ENCODE data around the gene AKAP13. TPM values are rescaled to one million over a fixed set of nuclear protein-coding genes. Genes with fewer than 3 reads are reported as not detected.

AKAP13 gene
- total RNA-seq, 1 donor from 2014 or later = 78.9 TPM

DNA sequence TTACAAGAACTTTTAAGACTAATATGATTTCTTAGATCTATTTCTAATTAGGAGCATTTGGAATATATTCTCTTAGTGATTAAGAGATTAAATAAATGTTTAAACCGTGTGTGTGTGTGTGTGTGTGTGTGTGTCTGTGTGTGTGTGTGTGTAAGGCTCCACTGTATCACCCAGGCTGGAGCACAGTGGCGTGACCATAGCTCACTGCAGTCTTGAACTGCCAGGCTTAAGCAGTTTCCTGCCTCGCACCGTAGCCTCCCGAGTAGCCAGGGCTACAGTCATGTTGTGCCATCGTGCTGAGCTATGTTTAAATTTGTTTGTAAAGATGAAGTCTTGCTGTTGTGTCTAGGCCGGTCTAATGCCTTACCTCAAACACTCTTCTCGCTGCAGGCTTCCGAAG is 305.0 kb downstream of the AKAP13 start:
- peaks cover 30% of the 10 kb centered on the region for H3K36me3 Mint-ChIP-seq (ENCODE audit: low read depth)

DNA sequence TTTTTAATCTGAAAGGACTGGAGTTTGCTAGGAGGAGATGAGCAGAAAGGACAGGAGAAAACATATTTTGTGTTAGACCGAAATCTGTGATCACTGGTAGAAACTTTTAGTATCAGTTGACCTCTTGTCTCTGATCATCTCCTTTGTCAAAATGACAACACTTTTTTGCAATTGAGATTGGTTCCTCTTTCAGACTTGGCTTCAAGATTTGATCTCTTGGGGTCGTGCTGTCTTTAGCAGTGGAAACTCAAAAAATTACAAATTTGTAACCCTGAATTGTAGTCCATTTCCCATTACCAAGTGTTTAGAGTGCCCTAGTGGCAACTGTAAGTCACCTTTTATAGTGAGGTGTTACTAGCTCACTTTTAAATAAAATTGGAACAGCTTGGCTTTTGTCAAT is 306.9 kb downstream of the AKAP13 start:
- DNase-seq (ENCODE audit: low spot score) = no peak
- Mint-ChIP-seq H3K4me3 (no peak overlapping the region), H3K9me3 (no peaks in the 10 kb centered on the region), H3K36me3 (ENCODE audit: low read depth) (peaks cover 26% of the 10 kb centered on the region), H3K27me3 (ENCODE audit: insufficient read depth) (no peaks in the 10 kb centered on the region), H3K27ac (peak overlapping the region; percentile 81), H3K4me1 (ENCODE audit: low read depth) (peaks cover 60% of the 10 kb centered on the region)
- intact Hi-C loops (cut with micrococcal nuclease) = no loop called here

More for the DNA sequence above, 305.0 kb downstream of the AKAP13 start:
- intact Hi-C loops (cut with micrococcal nuclease) = no loop called here
- Mint-ChIP-seq H3K27me3 (ENCODE audit: insufficient read depth) (no peaks in the 10 kb centered on the region), H3K27ac (no peak overlapping the region), H3K9me3 (no peaks in the 10 kb centered on the region), H3K4me3 (no peak overlapping the region), H3K4me1 (ENCODE audit: low read depth) (peaks cover 40% of the 10 kb centered on the region)
- DNase-seq (ENCODE audit: low spot score) = no peak

DNA sequence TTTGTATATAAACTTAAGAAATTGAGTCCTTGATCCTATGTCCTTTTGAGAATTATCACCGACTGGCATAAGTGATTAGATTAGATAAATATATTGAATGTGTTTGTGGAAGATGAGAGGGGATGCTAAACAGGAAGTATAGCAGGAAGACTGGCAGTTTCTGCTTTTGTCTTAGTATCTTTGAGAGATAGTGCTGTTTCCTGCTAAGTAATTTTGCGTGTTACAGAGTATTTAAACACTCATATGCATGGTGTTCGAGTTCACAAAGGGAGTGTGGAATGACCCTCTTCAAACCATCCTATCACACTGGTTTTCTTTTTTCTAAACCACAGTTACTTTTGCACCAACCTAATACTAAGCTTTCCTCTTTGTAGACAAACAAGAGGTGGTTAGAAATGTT is 308.3 kb downstream of the AKAP13 start:
- H3K4me3 Mint-ChIP-seq = peak overlapping the region; percentile 96
- peaks cover 34% of the 10 kb centered on the region for H3K36me3 Mint-ChIP-seq (ENCODE audit: low read depth)
- H3K4me1 Mint-ChIP-seq (ENCODE audit: low read depth) = peaks cover 73% of the 10 kb centered on the region
- H3K27ac Mint-ChIP-seq = peak overlapping the region; percentile 100
- no peaks in the 10 kb centered on the region for H3K9me3 Mint-ChIP-seq
- H3K27me3 Mint-ChIP-seq (ENCODE audit: insufficient read depth) = no peaks in the 10 kb centered on the region
- intact Hi-C loops (cut with micrococcal nuclease) = loop anchor here (1.0 kb wide), 2 partner anchors 36 to 39 kb away; no protein-coding TSS in a partner anchor
- no peak for DNase-seq (ENCODE audit: low spot score)

DNA sequence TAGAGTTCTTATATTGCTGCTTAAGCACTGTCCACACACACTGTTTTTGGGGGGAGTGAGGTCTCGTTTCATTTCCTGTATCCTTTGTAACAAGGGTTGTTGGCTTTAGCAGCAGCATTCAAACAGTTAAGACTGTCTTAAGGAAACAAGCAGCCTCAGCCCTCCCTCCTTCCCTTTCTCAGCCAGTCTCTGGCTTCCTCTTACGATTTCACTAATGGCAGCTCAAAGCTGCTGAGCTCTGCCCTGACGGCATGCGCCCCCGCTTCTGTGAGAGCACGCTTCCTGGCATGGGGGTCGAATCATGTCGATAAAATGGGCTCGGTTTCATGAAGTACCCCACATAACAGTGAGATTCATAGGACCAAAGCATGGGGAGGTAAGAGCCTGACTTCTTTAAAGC is 309.3 kb downstream of the AKAP13 start:
- no peaks in the 10 kb centered on the region for H3K27me3 Mint-ChIP-seq (ENCODE audit: insufficient read depth)
- peak overlapping the region; percentile 100 for H3K27ac Mint-ChIP-seq
- H3K9me3 Mint-ChIP-seq = no peaks in the 10 kb centered on the region
- intact Hi-C loops (cut with micrococcal nuclease) = loop anchor here (1.0 to 5.0 kb wide), 8 partner anchors 13 to 277 kb away; no protein-coding TSS in a partner anchor
- DNase-seq (ENCODE audit: low spot score) = peak; percentile 56
- peak overlapping the region; percentile 96 for H3K4me3 Mint-ChIP-seq
- peaks cover 31% of the 10 kb centered on the region for H3K36me3 Mint-ChIP-seq (ENCODE audit: low read depth)
- peaks cover 73% of the 10 kb centered on the region for H3K4me1 Mint-ChIP-seq (ENCODE audit: low read depth)

DNA sequence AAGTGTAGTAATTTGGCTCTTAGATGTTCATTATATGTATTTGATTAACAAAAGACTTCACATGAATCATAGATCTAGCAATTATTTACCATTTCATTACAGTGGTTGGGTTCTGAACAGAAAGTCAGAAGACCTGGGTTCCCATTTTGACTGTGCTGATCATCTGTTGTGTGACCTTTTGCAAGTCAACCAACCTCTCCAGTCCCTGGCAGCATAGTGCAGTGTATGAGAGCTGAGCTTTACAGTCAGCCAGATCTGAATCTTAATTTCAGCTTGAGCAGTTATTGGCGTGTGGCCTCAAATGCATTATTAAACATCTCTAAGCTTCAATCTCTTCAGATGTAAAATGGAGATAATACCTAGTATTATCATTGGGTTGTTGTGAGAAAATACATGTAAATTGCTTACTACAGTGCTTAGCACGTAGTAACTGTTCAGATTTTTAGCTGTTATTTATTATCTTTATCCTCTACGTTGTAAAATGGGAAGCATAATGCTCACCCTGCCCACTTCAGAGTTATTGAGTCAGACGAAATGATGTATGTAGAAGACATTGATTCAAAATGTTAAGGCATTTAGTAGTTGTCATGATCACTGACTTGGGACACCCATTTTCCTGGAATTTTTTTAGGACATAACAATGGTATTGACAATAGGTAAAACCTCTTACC is 310.3 kb downstream of the AKAP13 start:
- peak; percentile 37 for DNase-seq (ENCODE audit: low spot score)
- peak overlapping the region; percentile 100 for H3K27ac Mint-ChIP-seq
- H3K4me3 Mint-ChIP-seq = peak overlapping the region; percentile 96
- no peaks in the 10 kb centered on the region for H3K27me3 Mint-ChIP-seq (ENCODE audit: insufficient read depth)
- H3K4me1 Mint-ChIP-seq (ENCODE audit: low read depth) = peaks cover 73% of the 10 kb centered on the region
- H3K9me3 Mint-ChIP-seq = no peaks in the 10 kb centered on the region
- intact Hi-C loops (cut with micrococcal nuclease) = loop anchor here (1.0 to 5.0 kb wide), 6 partner anchors 12 to 278 kb away; no protein-coding TSS in a partner anchor
- peaks cover 39% of the 10 kb centered on the region for H3K36me3 Mint-ChIP-seq (ENCODE audit: low read depth)

DNA sequence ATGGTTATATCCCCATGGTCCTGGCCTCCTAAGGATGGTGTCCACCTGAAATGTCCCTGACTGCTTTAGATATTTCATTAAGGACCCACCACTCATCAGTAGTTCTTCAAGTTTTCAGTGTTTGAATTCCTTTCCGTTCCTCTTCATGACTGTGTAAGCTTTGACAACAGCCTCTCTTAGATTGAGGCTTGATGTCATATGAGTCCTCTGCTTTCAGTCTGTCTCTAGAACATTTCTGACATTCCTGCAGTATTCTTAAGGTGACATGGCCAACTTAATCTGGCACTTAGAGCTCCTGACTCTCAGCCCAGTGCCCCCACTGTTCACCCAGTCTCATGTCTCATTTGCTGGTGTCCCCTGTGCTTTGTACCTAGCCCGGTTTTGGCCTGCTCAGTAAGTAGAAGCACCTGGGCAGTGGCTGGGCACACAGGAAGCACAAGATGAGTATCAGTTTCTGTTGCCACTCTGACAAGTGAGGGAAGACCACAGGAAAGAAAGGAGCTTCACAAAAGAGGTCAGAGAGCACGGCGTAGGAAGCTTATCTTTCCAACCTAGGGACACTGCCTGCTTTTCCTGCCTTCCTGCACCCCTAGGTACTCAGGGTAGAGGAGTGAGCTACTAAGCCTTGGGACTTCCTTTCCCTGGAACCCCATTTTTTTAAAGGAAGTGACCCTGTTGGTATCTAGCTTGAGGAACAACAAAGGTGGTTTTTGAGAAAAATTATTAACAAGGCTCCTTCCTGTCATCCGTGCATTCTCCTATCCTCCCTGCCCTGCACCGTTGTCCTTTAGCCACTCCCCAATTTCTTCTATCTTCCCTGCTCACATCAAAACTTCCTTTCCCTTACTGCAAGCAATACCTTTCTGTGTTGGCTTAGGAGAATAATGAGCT is 311.2 kb downstream of the AKAP13 start:
- no peaks in the 10 kb centered on the region for H3K9me3 Mint-ChIP-seq
- no peaks in the 10 kb centered on the region for H3K27me3 Mint-ChIP-seq (ENCODE audit: insufficient read depth)
- intact Hi-C loops (cut with micrococcal nuclease) = loop anchor here (5.0 kb wide), 2 partner anchors 149 to 279 kb away; no protein-coding TSS in a partner anchor
- peak; percentile 24 for DNase-seq (ENCODE audit: low spot score)
- H3K36me3 Mint-ChIP-seq (ENCODE audit: low read depth) = peaks cover 37% of the 10 kb centered on the region
- H3K27ac Mint-ChIP-seq = peak overlapping the region; percentile 100
- H3K4me1 Mint-ChIP-seq (ENCODE audit: low read depth) = peaks cover 65% of the 10 kb centered on the region
- peak overlapping the region; percentile 96 for H3K4me3 Mint-ChIP-seq

DNA sequence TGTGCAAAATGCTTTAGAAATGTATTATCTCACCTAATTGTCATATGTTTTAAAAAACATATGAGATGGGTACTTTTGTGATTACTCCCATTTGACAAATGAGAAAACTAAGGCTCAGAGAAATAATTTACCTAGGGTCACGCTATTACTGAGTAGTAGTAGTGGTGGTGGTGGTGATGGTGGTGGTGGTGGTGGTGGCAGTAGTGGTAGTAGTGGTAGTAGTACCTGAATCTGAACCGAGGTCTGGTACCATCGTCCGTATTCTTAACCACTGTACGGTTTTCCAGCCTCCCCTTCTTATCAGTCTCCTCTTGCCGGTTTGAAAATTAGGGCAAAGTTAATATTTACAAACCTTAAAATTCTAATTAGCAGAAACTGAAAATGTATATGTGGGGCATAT is 311.9 kb downstream of the AKAP13 start:
- H3K27me3 Mint-ChIP-seq (ENCODE audit: insufficient read depth) = no peaks in the 10 kb centered on the region
- DNase-seq (ENCODE audit: low spot score) = no peak
- peak overlapping the region; percentile 96 for H3K4me3 Mint-ChIP-seq
- H3K9me3 Mint-ChIP-seq = no peaks in the 10 kb centered on the region
- peaks cover 35% of the 10 kb centered on the region for H3K36me3 Mint-ChIP-seq (ENCODE audit: low read depth)
- intact Hi-C loops (cut with micrococcal nuclease) = loop anchor here (5.0 kb wide), 2 partner anchors 150 to 280 kb away; no protein-coding TSS in a partner anchor
- peaks cover 63% of the 10 kb centered on the region for H3K4me1 Mint-ChIP-seq (ENCODE audit: low read depth)
- H3K27ac Mint-ChIP-seq = peak overlapping the region; percentile 100

DNA sequence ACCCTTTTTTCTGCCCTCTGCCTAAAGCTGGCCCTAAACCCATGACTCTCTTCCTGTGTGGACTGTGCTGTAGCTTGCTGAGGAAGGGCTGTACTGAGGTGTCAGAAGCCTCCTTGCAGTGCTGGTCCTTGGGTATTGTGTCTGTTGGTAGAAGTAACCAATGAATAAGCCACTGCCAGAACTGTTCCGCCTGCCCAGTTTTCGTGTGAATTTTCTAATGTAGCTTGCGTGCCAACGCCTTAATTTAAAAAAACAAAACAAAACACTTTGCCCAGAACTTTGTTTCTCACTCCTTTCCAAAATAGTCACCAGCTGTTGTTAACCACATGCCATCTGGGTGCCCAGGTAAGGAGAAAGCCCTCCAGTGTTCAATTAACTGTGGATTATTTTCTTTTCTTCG is 312.5 kb downstream of the AKAP13 start:
- no peak for DNase-seq (ENCODE audit: low spot score)
- intact Hi-C loops (cut with micrococcal nuclease) = loop anchor here (5.0 kb wide), 2 partner anchors 151 to 281 kb away; no protein-coding TSS in a partner anchor
- Mint-ChIP-seq H3K27ac (peak overlapping the region; percentile 77), H3K4me3 (peak overlapping the region; percentile 96), H3K36me3 (ENCODE audit: low read depth) (peaks cover 35% of the 10 kb centered on the region), H3K27me3 (ENCODE audit: insufficient read depth) (no peaks in the 10 kb centered on the region), H3K4me1 (ENCODE audit: low read depth) (peaks cover 57% of the 10 kb centered on the region), H3K9me3 (no peaks in the 10 kb centered on the region)

DNA sequence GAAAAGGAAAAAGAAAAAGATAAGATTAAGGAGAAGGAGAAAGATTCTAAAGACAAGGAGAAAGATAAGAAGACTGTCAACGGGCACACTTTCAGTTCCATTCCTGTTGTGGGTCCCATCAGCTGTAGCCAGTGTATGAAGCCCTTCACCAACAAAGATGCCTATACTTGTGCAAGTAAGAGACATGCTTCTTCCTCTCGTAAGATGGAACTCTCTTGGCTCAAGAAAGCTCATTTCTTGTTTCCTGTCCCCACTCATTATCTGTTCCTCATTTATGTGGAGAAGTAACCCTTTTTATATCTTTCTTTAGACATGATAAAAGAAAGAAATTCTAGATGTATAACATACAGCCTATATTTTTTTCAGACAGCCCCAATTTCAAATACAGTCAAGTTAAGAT is 312.9 kb downstream of the AKAP13 start:
- intact Hi-C loops (cut with micrococcal nuclease) = loop anchor here (5.0 kb wide), 2 partner anchors 151 to 281 kb away; no protein-coding TSS in a partner anchor
- H3K4me1 Mint-ChIP-seq (ENCODE audit: low read depth) = peaks cover 57% of the 10 kb centered on the region
- peaks cover 38% of the 10 kb centered on the region for H3K36me3 Mint-ChIP-seq (ENCODE audit: low read depth)

DNA sequence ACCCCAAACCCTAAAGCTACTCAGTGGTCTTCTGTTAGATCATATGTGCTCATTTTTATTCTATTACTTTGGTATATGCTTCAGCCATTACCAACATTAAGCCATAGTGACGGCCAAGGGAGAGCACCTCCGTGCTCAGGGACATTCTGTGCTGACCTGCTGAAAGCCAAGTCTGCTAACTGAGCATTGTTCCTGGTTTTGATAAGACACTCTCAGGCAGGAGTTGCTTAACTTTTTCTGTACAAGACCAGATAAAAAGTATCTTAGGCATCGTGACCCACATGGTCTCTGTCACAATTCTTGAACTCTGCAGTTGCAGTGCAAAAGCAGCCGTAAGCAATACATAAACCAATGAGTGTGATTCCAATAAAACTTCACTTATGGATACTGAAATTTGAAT is 313.7 kb downstream of the AKAP13 start:
- no peak overlapping the region for H3K4me3 Mint-ChIP-seq
- no peaks in the 10 kb centered on the region for H3K27me3 Mint-ChIP-seq (ENCODE audit: insufficient read depth)
- no peaks in the 10 kb centered on the region for H3K9me3 Mint-ChIP-seq
- peaks cover 38% of the 10 kb centered on the region for H3K36me3 Mint-ChIP-seq (ENCODE audit: low read depth)
- H3K27ac Mint-ChIP-seq = no peak overlapping the region
- H3K4me1 Mint-ChIP-seq (ENCODE audit: low read depth) = peaks cover 49% of the 10 kb centered on the region
- no peak for DNase-seq (ENCODE audit: low spot score)
- intact Hi-C loops (cut with micrococcal nuclease) = loop anchor here (5.0 kb wide), 2 partner anchors 152 to 282 kb away; no protein-coding TSS in a partner anchor

More for the DNA sequence above, 312.9 kb downstream of the AKAP13 start:
- H3K4me3 Mint-ChIP-seq = peak overlapping the region; percentile 96
- DNase-seq (ENCODE audit: low spot score) = no peak
- no peaks in the 10 kb centered on the region for H3K9me3 Mint-ChIP-seq
- H3K27me3 Mint-ChIP-seq (ENCODE audit: insufficient read depth) = no peaks in the 10 kb centered on the region
- H3K27ac Mint-ChIP-seq = peak overlapping the region; percentile 77

DNA sequence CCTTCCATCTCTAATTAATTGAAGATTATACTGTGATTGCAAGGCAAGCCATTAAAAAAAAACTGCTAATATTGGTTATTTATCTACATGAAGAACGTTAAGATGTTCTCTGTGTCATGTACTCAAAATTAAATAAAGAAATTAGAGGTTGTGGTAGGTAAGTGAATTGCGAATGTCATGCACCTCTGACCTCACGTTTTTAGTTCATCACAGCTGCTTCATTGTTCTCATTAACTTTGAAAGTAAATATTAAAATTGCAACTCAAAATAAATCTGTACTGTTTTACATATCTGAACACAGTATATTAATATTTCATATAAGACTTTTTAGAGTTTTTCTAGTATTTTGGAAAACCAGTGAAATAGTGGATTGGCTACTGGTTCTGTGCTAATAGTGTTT is 320.4 kb downstream of the AKAP13 start:
- H3K4me1 Mint-ChIP-seq (ENCODE audit: low read depth) = peaks cover 53% of the 10 kb centered on the region
- no peaks in the 10 kb centered on the region for H3K9me3 Mint-ChIP-seq
- intact Hi-C loops (cut with micrococcal nuclease) = no loop called here
- DNase-seq (ENCODE audit: low spot score) = no peak
- H3K27me3 Mint-ChIP-seq (ENCODE audit: insufficient read depth) = no peaks in the 10 kb centered on the region
- peak overlapping the region; percentile 65 for H3K27ac Mint-ChIP-seq
- no peak overlapping the region for H3K4me3 Mint-ChIP-seq
- H3K36me3 Mint-ChIP-seq (ENCODE audit: low read depth) = peaks cover 30% of the 10 kb centered on the region

DNA sequence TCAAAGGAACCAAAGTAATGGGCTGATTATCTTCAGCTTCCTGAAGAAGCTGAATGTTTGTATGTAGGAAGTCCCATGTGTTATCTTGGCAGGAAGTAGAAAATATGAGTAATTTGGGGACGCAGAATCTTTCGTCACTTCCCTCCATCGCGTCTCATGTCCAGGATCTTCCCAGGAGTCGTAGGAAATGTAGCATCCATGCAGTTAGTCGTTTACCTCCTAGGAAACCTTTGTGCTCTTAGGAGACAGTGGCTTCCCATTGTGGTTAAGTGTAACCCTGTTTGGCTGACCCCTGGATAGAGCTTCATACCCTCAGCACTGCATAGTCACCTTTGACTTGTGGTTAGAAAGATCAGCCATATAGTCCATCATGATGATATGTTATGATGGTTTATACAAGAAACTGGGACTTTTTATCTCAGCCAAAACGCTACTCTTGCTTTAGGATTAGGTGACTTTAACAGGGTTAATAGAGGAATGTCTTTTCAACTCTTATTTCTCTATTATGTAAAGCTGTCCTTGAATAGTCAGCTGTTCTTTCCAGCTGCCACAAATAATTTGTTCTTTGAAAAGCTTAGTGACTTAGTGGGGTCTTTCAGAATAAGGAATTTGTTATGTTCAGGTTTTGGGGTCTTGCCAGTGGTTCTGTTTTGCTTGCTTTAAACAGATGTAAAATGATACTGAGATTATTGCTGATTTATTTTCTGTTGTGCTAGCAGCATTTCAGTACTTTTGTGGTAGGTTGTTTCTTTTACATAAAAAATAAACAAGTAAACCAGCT is 322.1 kb downstream of the AKAP13 start:
- Mint-ChIP-seq H3K27ac (peak overlapping the region; percentile 98), H3K9me3 (no peaks in the 10 kb centered on the region), H3K36me3 (ENCODE audit: low read depth) (peaks cover 23% of the 10 kb centered on the region), H3K27me3 (ENCODE audit: insufficient read depth) (no peaks in the 10 kb centered on the region), H3K4me3 (peak overlapping the region; percentile 78), H3K4me1 (ENCODE audit: low read depth) (peaks cover 66% of the 10 kb centered on the region)
- intact Hi-C loops (cut with micrococcal nuclease) = loop anchor here (1.0 to 2.0 kb wide), 3 partner anchors 12 to 84 kb away; no protein-coding TSS in a partner anchor
- DNase-seq (ENCODE audit: low spot score) = peak; percentile 29

All from activated T-helper 1 cell treated with anti-CD3 and anti-CD28 coated beads, Interleukin-12 subunit alpha, Interleukin-12 subunit beta, Interleukin-2, Interleukin-4 antibody, amounts not matched to agents 30 ng/mL and 10 ng/mL and 1 ng/mL, durations not matched to agents 14 hours and 24 hours and 36 hours (primary cell).